GM12878 (cell line): ENCODE data around the gene POU2F3. TPM values are rescaled to one million over a fixed set of nuclear protein-coding genes. Genes with fewer than 3 reads are reported as not detected.

Experiments
- CBX3 ChIP-seq: fragments of 200-600 bp; sonication (generic); IDR thresholded peaks from 2 replicates; pipeline ENCODE4 v1.6.1; 2016; ENCODE audit warnings: low read depth, borderline replicate concordance
- JUNB ChIP-seq: IDR thresholded peaks from 2 replicates; pipeline ENCODE4 v1.6.1; 2016; ENCODE audit warnings: antibody characterized with exemption, mild to moderate bottlenecking
- JUND ChIP-seq: IDR thresholded peaks from 2 replicates; pipeline ENCODE4 v1.6.1; 2012; ENCODE audit warnings: low read depth, mild to moderate bottlenecking, low read length, improper control_type of control experiment, moderate library complexity
- MEF2B ChIP-seq: fragments of 450-650 bp; IDR thresholded peaks from 2 replicates; pipeline ENCODE4 v1.6.1; 2018; ENCODE audit warnings: mild to moderate bottlenecking, moderate library complexity; ENCODE audit not compliant: partially characterized antibody, poor library complexity, severe bottlenecking
- MLLT1 ChIP-seq: fragments of 450-650 bp; IDR thresholded peaks from 2 replicates; pipeline ENCODE4 v1.6.1; 2016; ENCODE audit warnings: mild to moderate bottlenecking
- MTA2 ChIP-seq: fragments of 450-650 bp; IDR thresholded peaks from 2 replicates; pipeline ENCODE4 v1.6.1; 2016; ENCODE audit warnings: low read depth, mild to moderate bottlenecking, moderate library complexity
- NFIC ChIP-seq: IDR thresholded peaks from 2 replicates; pipeline ENCODE4 v1.6.1; 2012; ENCODE audit warnings: low read depth, mild to moderate bottlenecking, inconsistent platforms, low read length, moderate library complexity
- PAX5 ChIP-seq: IDR thresholded peaks from 2 replicates; pipeline ENCODE4 v1.6.1; 2011; ENCODE audit warnings: low read depth, low read length, borderline replicate concordance
- SMAD5 ChIP-seq: IDR thresholded peaks from 2 replicates; pipeline ENCODE4 v1.6.1; 2016; ENCODE audit warnings: antibody characterized with exemption, low read depth
- TARDBP ChIP-seq: IDR thresholded peaks from 2 replicates; pipeline ENCODE4 v1.6.1; 2016; ENCODE audit warnings: borderline replicate concordance
- ZNF622 ChIP-seq: fragments of 450-650 bp; IDR thresholded peaks from 2 replicates; pipeline ENCODE4 v1.6.1; 2017; ENCODE audit warnings: mild to moderate bottlenecking, inconsistent platforms
- polyA plus RNA-seq, 11 experiments: library from polyadenylated mRNA; depleted of rRNA in 4 of 11; unstranded in 6 of 11; stranded (reverse) in 5 of 11; fragments of >200 nt; fragmentation: Nextera tagmentation in 4 of 11; fragmentation: Illumina TruSeq in 1 of 11; extraction: Ambion mirVana in 4 of 11; extraction: Trizol in 1 of 11; gene quantifications; 1 replicate in 1 of 11; 2 replicates in 10 of 11; pipeline versions ENCODE4 v1.2.1 to v1.2.3, GENCODE V29; 2011 to 2016; ENCODE audit warnings: inconsistent platforms in 2 of 11, missing spikeins in 2 of 11, low read depth in 1 of 11
- total RNA-seq, 4 experiments: library from RNA; depleted of rRNA in 3 of 4; stranded (reverse); fragments of >200 nt in 3 of 4; fragmentation: Illumina TruSeq in 1 of 4; extraction: Trizol in 1 of 4; gene quantifications; 2 replicates each; pipeline versions ENCODE4 v1.2.1 to v1.2.3, GENCODE V29; 2013 to 2021
- TF ChIP-seq, protein P1 (sequence below): fragments of 450-650 bp; formaldehyde crosslinking; IDR thresholded peaks from 2 replicates; pipeline ENCODE4 v1.4.0; 2022; ENCODE audit warnings: mild to moderate bottlenecking, moderate library complexity
- TF ChIP-seq, protein P2 (sequence below): fragments of 450-650 bp; IDR thresholded peaks from 2 replicates; pipeline ENCODE4 v1.6.1; 2016; ENCODE audit warnings: mild to moderate bottlenecking, moderate library complexity, borderline replicate concordance
- TF ChIP-seq, protein P3 (sequence below): IDR thresholded peaks from 2 replicates; pipeline ENCODE4 v1.6.1; 2012; ENCODE audit warnings: low read length, inconsistent platforms
- TF ChIP-seq, protein P4 (sequence below): fragments of 450-650 bp; IDR thresholded peaks from 2 replicates; pipeline ENCODE4 v1.6.1; 2017; ENCODE audit warnings: low read depth, mild to moderate bottlenecking, moderate library complexity
- TF ChIP-seq, protein P5 (sequence below): fragments of 450-650 bp; conservative IDR thresholded peaks from 2 replicates; pipeline ENCODE4 v1.6.1; 2017; ENCODE audit warnings: mild to moderate bottlenecking, moderate library complexity

Gene POU2F3
- total and polyA plus RNA-seq, 10 of the 15 experiments (the other 5 are each of a cell fraction or from before 2014, with no cell fraction given), result 0.09 to 4.4 (median 0.33) TPM

DNA sequence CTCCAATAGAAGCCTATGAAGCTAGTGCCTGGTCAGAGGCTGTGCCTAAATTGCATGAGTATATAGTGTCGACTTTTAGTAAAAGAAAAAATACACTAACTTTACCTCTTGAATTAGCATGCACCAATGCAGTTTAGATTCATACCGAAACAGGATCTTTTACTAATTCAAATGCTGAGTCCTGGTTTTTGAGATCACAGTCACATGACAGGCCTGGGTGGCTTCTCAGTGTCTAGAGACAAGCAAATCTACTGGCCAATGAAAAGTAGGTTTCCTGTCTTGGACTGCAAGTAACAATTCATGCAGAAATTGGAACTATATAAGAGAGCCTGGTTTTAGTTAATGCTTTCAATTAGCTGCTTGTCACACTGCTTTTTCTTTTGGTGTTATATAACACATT, 103.5 kb downstream of the POU2F3 start (continued):
- peak; percentile 82 for TF ChIP-seq JUNB
- no peak for TF ChIP-seq TARDBP
- TF ChIP-seq, protein P1, sequence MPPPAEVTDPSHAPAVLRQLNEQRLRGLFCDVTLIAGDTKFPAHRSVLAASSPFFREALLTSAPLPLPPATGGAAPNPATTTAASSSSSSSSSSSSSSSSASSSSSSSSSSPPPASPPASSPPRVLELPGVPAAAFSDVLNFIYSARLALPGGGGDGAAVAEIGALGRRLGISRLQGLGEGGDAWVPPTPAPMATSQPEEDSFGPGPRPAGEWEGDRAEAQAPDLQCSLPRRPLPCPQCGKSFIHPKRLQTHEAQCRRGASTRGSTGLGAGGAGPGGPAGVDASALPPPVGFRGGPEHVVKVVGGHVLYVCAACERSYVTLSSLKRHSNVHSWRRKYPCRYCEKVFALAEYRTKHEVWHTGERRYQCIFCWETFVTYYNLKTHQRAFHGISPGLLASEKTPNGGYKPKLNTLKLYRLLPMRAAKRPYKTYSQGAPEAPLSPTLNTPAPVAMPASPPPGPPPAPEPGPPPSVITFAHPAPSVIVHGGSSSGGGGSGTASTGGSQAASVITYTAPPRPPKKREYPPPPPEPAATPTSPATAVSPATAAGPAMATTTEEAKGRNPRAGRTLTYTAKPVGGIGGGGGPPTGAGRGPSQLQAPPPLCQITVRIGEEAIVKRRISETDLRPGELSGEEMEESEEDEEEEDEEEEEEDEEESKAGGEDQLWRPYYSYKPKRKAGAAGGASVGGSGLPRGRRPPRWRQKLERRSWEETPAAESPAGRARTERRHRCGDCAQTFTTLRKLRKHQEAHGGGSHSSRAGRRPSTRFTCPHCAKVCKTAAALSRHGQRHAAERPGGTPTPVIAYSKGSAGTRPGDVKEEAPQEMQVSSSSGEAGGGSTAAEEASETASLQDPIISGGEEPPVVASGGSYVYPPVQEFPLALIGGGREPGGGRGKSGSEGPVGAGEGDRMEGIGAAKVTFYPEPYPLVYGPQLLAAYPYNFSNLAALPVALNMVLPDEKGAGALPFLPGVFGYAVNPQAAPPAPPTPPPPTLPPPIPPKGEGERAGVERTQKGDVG, result no peak
- peak; percentile 48; the same call in 1 of the 2 replicates for TF ChIP-seq MLLT1
- peak; percentile 13; the same call in 1 of the 2 replicates for TF ChIP-seq MTA2
- TF ChIP-seq CBX3, result no peak
- peak; percentile 16 for TF ChIP-seq MEF2B
- TF ChIP-seq PAX5, result 0 out of 2 replicates have a peak, but pooled peaks have one; percentile 46
- peak; percentile 59; the same call in 1 of the 2 replicates for TF ChIP-seq NFIC
- TF ChIP-seq, protein P2, sequence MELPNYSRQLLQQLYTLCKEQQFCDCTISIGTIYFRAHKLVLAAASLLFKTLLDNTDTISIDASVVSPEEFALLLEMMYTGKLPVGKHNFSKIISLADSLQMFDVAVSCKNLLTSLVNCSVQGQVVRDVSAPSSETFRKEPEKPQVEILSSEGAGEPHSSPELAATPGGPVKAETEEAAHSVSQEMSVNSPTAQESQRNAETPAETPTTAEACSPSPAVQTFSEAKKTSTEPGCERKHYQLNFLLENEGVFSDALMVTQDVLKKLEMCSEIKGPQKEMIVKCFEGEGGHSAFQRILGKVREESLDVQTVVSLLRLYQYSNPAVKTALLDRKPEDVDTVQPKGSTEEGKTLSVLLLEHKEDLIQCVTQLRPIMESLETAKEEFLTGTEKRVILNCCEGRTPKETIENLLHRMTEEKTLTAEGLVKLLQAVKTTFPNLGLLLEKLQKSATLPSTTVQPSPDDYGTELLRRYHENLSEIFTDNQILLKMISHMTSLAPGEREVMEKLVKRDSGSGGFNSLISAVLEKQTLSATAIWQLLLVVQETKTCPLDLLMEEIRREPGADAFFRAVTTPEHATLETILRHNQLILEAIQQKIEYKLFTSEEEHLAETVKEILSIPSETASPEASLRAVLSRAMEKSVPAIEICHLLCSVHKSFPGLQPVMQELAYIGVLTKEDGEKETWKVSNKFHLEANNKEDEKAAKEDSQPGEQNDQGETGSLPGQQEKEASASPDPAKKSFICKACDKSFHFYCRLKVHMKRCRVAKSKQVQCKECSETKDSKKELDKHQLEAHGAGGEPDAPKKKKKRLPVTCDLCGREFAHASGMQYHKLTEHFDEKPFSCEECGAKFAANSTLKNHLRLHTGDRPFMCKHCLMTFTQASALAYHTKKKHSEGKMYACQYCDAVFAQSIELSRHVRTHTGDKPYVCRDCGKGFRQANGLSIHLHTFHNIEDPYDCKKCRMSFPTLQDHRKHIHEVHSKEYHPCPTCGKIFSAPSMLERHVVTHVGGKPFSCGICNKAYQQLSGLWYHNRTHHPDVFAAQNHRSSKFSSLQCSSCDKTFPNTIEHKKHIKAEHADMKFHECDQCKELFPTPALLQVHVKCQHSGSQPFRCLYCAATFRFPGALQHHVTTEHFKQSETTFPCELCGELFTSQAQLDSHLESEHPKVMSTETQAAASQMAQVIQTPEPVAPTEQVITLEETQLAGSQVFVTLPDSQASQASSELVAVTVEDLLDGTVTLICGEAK, result no peak; the same call in 1 of the 2 replicates
- no peak for TF ChIP-seq ZNF622
- TF ChIP-seq, protein P3, sequence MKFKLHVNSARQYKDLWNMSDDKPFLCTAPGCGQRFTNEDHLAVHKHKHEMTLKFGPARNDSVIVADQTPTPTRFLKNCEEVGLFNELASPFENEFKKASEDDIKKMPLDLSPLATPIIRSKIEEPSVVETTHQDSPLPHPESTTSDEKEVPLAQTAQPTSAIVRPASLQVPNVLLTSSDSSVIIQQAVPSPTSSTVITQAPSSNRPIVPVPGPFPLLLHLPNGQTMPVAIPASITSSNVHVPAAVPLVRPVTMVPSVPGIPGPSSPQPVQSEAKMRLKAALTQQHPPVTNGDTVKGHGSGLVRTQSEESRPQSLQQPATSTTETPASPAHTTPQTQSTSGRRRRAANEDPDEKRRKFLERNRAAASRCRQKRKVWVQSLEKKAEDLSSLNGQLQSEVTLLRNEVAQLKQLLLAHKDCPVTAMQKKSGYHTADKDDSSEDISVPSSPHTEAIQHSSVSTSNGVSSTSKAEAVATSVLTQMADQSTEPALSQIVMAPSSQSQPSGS, result peak; percentile 24; the same call in 1 of the 2 replicates
- TF ChIP-seq SMAD5, result no peak
- TF ChIP-seq, protein P4, sequence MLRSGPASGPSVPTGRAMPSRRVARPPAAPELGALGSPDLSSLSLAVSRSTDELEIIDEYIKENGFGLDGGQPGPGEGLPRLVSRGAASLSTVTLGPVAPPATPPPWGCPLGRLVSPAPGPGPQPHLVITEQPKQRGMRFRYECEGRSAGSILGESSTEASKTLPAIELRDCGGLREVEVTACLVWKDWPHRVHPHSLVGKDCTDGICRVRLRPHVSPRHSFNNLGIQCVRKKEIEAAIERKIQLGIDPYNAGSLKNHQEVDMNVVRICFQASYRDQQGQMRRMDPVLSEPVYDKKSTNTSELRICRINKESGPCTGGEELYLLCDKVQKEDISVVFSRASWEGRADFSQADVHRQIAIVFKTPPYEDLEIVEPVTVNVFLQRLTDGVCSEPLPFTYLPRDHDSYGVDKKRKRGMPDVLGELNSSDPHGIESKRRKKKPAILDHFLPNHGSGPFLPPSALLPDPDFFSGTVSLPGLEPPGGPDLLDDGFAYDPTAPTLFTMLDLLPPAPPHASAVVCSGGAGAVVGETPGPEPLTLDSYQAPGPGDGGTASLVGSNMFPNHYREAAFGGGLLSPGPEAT, result peak; percentile 32
- TF ChIP-seq, protein P5, sequence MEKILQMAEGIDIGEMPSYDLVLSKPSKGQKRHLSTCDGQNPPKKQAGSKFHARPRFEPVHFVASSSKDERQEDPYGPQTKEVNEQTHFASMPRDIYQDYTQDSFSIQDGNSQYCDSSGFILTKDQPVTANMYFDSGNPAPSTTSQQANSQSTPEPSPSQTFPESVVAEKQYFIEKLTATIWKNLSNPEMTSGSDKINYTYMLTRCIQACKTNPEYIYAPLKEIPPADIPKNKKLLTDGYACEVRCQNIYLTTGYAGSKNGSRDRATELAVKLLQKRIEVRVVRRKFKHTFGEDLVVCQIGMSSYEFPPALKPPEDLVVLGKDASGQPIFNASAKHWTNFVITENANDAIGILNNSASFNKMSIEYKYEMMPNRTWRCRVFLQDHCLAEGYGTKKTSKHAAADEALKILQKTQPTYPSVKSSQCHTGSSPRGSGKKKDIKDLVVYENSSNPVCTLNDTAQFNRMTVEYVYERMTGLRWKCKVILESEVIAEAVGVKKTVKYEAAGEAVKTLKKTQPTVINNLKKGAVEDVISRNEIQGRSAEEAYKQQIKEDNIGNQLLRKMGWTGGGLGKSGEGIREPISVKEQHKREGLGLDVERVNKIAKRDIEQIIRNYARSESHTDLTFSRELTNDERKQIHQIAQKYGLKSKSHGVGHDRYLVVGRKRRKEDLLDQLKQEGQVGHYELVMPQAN, result 0 out of 2 replicates have a peak, but pooled peaks have one; percentile 34
- peak; percentile 49; the same call in 1 of the 2 replicates for TF ChIP-seq JUND
